GM15510 (cell line): ENCODE measurements around the gene DCC.

Experiments used
- POLR2A ChIP-seq: IDR thresholded peaks from 3 replicates; pipeline ENCODE4 v1.6.1; 2011; ENCODE audit warnings: borderline replicate concordance; ENCODE audit not compliant: insufficient read length; ENCODE audit errors: extremely low read depth

Gene DCC

DNA sequence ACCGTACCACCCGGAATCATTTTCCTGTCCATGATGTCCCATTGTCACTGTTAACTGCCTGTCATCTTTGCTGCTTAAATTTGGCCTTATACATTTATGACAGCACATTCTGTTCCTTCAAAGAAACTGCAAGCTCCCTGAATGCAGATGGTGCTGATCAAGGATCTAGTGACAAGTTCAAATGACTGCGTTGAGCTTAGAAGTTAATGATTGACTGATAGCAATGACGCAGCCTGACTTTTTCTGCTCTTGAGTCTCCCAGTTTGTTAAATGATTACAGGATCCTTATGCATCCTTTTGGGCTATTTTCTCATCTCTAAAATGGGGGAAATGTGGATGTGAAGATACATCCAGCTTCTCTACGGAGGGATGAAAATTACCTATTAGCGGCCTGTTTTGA, 159.0 kb downstream of the DCC start:
- no peak for TF ChIP-seq POLR2A

DNA sequence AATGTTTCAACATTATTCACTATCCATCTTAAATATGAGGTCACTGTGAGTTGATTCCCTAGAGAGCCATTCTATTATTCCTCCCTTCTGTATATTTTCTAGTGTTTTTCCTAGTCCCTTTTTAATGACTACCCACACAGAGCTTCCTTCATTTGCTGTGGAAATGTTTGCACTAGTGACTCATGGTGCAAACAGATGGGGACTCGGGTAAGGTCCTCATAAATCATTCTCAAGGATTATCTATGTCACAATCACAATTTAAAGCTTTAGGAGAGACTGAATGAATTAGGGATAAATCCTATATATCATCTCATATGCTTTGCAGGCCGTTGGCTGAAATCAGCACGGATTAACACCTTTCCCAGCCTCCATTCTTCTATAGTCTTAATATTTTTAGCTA, 159.6 kb downstream of the DCC start:
- TF ChIP-seq POLR2A, result no peak

DNA sequence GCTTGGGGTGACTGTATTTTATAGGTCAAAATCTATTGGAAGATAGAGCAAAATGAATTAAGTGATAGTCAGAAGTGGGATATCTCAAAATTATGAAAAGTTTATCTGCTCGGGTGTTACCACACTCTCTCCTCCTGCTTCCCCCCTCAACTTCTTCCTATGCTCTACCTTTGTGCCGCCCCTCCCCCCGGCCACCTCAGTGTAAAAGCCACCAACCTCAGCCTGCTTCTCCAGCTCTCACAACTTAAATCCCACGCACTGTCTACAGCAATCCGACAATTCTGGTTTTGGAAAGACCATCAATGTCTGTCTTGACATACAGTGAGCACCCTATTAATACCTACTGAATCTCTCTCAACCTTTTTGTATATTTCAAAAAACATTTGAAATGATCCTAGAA, 164.6 kb downstream of the DCC start:
- no peak for TF ChIP-seq POLR2A

DNA sequence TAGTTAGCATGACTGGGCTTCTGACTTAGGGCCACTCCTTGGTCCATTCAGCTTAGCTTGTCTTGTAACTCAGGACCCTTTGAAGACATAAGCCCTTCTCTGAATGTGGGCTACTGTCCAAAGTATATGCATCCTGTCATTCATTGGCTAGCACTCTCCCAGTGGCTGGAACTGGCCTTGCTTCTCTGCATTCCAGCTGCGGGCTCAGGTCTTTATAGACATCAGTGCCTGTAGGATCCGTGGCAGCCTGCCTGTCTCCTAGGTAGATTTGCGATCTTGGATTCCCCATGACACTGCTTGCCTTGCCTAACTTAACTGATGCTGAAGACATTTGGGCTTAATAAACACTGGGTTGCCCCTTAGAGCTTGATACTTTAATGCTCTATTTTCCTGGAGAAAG, 170.1 kb downstream of the DCC start:
- no peak for TF ChIP-seq POLR2A

DNA sequence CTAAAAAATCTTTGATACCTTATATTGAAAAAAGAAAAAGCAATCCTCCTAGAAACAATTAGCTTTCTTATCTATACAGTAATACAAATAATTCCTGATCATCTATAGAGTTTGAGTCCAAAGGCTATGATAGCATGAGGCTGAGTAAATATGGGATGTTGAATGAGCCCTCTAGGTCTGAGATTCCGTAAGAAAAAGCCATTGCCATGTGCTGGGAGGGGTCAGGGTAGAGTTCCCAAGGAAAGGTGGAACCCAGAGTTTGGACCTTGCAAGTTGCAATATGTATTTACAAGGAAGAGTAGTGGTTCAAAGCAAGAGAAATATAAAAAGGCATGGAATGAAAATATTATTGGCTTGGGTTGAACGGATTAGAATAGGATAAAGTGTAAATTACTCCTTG, 178.1 kb downstream of the DCC start:
- no peak for TF ChIP-seq POLR2A

DNA sequence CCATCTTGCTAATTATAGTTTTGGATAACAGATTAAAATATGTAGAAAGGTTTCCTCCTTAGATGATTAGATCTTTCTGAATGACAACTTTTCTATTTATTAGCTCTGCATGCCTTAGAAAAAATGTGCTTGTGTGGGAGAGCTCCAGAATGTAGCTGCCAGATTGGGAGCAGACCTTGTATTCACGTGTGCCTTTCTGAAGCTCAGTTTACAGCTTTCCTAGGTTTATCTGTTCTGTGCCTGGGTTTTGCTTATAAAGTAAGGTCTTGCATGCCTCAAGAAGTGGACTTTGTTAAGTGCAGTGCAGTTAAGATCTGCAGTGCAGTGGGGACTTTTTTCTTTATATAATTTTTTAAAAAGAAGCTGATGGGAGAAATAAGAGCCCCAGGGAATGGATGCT, 179.0 kb downstream of the DCC start:
- no peak for TF ChIP-seq POLR2A

DNA sequence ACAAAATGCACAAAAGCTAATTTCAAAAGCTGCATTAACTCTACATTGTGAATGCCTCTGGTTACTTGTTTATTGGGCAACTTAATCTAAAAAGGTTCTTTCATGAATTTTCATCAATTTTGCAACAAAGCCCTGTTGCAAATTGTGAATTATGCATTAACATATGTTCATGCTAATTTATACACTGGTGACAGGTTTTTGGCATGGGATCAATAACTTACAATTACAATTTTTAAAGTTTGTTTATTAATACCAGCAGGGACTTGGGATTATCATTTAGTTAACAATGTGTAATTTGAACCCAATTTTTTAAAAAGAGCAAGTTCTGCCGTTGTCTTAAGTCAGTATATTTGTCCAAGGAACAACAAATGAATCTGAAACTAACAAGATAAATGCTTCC, 183.6 kb downstream of the DCC start:
- TF ChIP-seq POLR2A, result no peak

DNA sequence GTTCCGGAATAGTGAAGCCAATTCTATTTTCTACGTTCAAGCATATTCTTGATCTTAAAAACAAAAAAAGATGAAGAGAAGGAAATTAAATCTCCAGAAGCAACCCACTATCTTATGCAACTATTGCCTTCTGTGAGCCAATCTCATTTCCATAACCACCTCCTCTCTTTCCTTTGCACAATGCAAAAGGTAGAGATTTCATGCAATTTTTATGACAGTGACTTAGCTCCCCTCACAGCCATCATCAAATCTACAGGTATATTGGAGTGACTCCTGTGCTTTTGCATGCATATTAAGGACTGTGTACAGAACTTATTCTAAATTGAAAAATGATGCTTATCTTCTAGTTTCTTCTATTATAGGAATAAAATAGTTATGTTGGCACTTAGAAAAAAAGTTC, 191.8 kb downstream of the DCC start:
- TF ChIP-seq POLR2A, result no peak

DNA sequence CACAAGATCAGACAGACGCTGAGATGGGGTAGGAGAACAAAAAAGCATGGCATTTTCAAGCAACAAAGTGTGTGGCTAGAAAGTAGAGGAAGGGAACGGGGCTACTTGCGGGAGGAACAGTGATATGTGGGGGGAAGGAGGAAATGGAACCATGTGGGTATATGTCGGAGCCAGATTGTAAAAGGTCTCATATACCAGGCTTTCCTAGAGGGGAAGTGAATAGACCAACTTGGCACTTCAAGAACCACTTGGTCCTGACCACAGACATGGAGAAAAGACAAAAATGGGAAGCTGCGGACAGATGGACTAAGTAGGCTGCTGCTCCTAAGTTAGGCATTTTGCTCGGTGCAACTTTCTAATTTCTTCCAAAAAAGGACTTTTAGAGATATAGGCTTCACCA, 196.0 kb downstream of the DCC start:
- no peak for TF ChIP-seq POLR2A

DNA sequence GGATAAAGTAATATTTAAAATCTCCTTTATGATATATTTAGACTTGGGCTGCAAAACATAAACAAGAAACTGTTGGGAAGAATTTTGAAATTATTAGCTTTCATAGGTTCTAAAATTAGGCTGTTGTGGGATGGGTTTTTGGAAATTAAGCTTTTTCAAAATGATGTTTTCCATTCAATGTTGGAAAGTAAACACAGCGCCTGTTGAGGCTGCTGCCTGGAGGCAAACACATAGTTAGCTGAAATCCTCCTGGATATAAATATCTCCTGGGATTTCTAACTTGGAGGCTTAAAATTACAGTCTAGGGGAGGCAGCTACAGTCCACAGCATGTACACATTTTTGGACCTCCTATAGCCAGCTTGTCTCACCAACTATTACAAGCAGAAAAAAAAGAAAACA, 197.3 kb downstream of the DCC start:
- no peak for TF ChIP-seq POLR2A

DNA sequence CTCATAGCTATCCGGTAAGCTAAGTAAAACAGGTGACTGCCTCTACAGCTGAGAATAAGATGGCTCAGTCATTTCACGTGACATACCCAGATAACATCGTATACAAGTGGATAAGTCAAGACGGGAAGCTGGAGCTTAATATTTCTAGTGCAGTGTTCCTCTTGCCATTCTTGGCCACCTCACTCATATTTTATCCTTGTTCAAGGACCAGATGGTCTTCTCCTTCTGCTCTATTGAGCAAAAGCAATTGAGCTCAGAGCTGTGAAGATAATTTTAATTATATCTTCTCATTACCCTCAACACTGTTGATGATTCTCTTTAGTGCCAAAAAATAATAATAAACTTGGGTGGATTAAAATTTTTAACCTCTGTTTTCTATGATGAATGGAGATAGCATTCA, 201.1 kb downstream of the DCC start:
- no peak for TF ChIP-seq POLR2A

DNA sequence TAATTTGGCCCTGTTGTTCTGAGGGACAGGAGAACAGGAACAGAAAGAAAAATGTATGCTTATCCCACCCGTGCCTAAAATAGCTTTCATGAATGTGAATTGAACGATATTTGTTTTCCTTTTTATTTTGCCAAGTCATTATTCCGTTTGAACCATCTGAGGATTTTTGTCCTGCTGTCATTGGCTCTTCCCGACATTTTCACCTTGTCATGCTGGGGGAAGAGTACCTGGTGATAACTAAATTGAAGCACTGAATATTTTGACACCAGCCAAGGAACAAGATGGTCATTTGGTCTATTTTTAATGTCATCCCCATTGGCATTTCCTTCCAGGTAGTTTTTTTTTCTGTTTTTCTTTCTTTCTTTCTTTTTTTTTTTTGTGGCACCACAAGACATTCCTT, 204.1 kb downstream of the DCC start:
- TF ChIP-seq POLR2A, result no peak

DNA sequence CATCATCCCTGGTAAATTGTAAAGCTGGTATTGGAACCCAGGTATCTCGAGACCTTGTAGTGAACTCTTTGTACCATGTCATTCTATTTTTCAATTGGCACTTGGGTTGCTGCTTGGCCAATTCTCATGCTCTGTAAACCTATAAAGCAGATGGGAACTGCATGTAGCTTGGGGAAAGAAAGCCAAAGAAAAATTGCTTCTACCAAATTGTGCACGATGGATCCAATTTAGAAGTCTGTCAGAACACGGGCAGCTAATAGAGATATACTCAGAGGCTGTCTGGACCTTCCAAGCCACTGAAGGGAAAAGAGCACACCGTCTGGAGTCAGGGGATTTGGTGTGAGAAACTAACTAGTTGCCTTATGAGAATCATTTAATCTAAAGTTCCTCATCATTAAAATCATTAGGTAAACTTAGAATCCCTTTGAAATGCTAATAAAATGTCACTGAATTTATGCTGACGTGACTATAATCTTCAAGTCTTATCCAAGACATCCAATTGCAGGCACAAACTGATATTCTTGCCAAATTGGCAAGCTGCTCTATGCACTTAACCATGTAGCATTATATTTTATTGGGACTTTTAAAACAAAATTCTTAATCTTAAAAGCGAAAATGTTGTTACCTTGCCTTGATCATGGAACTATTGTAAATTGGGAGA, 206.8 kb downstream of the DCC start:
- no peak for TF ChIP-seq POLR2A

DNA sequence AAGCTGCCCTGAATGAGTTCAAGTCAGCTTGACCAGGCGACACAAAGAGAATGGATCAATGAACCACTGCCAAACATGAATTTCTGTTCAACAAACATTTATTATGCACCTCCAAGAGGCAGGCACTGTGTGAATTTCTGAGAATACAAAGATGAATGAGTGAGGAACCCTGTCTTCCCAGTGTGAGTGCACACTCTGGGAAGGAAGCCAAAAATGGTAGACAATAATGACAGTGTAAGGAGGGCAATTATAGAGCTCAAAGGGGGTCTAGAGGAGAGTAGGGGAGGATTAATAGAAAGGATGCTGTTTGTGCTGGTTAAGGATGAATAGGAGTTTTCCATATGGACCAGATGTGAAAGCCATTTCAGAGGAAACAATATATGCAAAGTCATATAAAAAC, 213.4 kb downstream of the DCC start:
- TF ChIP-seq POLR2A, result no peak

DNA sequence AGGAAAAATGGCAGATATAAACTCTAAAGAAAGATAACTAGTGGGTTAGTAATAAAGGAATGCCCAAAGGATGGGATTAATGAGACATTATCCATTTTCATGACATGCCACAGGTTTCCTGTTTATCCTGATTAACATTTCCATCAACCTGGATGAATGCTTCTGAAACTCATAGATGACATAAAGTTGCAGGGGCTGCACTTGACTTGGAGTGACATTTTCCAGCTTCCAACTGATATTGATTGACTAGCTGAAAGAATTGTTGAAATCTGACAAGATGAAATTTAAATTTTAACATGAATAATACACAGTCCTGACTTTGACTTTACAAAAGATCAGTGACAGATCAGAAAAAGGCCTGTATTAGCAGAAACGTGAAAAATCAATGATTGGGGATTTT, 214.2 kb downstream of the DCC start:
- no peak for TF ChIP-seq POLR2A

DNA sequence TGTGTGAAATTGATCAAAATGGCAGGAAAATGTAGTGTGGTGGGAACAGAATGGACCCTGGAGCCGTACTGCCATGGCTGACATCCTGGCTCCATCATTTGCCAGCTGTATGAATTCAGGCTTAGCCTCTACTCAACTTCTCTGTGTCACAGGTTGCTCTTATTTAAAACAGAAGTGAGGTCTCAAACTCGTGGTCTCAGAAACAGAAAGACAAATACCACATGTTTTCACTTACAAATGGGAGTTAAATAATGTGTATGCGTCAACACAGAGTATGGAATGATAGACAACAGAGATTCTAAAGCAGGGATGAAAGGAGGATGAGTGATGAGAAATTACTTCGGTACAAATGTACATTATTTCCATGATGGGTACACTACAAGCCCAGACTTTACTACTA, 227.4 kb downstream of the DCC start:
- TF ChIP-seq POLR2A, result no peak

DNA sequence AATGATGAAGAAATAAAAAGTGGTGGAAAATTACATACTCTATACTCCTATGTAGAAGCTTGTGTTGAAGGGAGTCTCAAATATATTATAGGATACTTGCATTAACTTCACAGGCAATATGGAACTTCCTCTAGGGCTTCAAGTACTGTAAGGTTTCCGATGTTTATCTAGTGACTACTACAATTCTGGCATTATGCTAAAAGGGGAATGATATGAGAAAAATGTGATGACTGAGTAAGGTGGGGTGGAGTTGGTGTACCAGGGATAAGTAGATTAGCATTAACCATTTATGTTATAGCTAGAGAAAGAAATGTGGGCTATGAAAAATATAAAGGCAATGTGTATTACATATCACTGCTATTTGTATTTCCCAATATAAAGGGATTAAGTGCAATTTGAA, 229.5 kb downstream of the DCC start:
- TF ChIP-seq POLR2A, result no peak
